ENCODE results near the gene ZBTB49. TPM values are rescaled to one million over a fixed set of nuclear protein-coding genes. Genes with fewer than 3 reads are reported as not detected.
A peak's percentile ranks its signal among the peaks of the same experiment; 100 is the strongest.

Gene ZBTB49
- total and polyA plus RNA-seq, 2 of the 13 experiments (the other 11 are each of a cell fraction or from before 2014, with no cell fraction given), result 3.3 to 4.3 TPM

- TF ChIP-seq GLMP (CRISPR knock-in tag; IDR thresholded peaks at IDR 0.05; ENCODE audit: borderline replicate concordance) (no peak), ZNF563 (CRISPR knock-in tag; IDR thresholded peaks at IDR 0.05) (peak; percentile 82; the same call in 1 of the 2 replicates), ZNF572 (CRISPR knock-in tag; IDR thresholded peaks at IDR 0.05) (peak; percentile 100), FOXM1 (CRISPR knock-in tag; IDR thresholded peaks at IDR 0.05) (no peak), HOXD1 (CRISPR knock-in tag; IDR thresholded peaks at IDR 0.05) (0 out of 2 replicates have a peak, but pooled peaks have one; percentile 83), HDAC1 (CRISPR knock-in tag; IDR thresholded peaks at IDR 0.05) (peak; percentile 99), GPN1 (CRISPR knock-in tag; IDR thresholded peaks at IDR 0.05; ENCODE audit: borderline replicate concordance) (no peak), ZFP91 (CRISPR knock-in tag; IDR thresholded peaks at IDR 0.05; ENCODE audit: borderline replicate concordance) (peak; percentile 80), JUND (CRISPR knock-in tag; IDR thresholded peaks at IDR 0.05) (no peak; the same call in 1 of the 2 replicates), SP5 (CRISPR knock-in tag; IDR thresholded peaks at IDR 0.05; ENCODE audit: borderline replicate concordance, low read depth) (no peak), ZMYM4 (CRISPR knock-in tag; IDR thresholded peaks at IDR 0.05) (peak; percentile 86), IKZF4 (CRISPR knock-in tag; IDR thresholded peaks at IDR 0.05; ENCODE audit: borderline replicate concordance, low read depth, not compliant biosample characterization) (peak; percentile 52), NFRKB (IDR thresholded peaks at IDR 0.05) (no peak), ZNF790 (CRISPR knock-in tag; IDR thresholded peaks at IDR 0.05; ENCODE audit: borderline replicate concordance) (peak; percentile 52; the same call in 1 of the 2 replicates), ZNF782 (CRISPR knock-in tag; IDR thresholded peaks at IDR 0.05; ENCODE audit: borderline replicate concordance) (no peak; the same call in 1 of the 2 replicates), ZFP62 (CRISPR knock-in tag; IDR thresholded peaks at IDR 0.05) (no peak), ZBTB25 (CRISPR knock-in tag; IDR thresholded peaks at IDR 0.05) (no peak), POGK (CRISPR knock-in tag; conservative IDR thresholded peaks at IDR 0.05) (peak; percentile 86; the same call in 1 of the 2 replicates), UBTF (CRISPR knock-in tag; IDR thresholded peaks at IDR 0.05) (peak; percentile 89)
Observed at GRCh38 chr4:4289941-4290850, at the start of gene ZBTB49, which contains the start of gene LYAR (continued).
